H4 (cell line): ENCODE data around the gene WBP2NL. TPM values are rescaled to one million over a fixed set of nuclear protein-coding genes. Genes with fewer than 3 reads are reported as not detected.
A peak's percentile ranks its signal among the peaks of the same experiment; 100 is the strongest.

Source experiments
- DNase-seq: peaks from one replicate; pipeline ENCODE4 v3.0.0-alpha.2; 2015; ENCODE audit warnings: low spot score
- total RNA-seq: library from RNA; depleted of rRNA; stranded (reverse); fragments of >200 nt; shearing (Covaris generic); gene quantifications from 2 replicates; pipeline ENCODE4 v1.2.3, GENCODE V29; 2014

WBP2NL gene
- total RNA-seq, 1 experiment from 2014 or later, result not detected

DNA sequence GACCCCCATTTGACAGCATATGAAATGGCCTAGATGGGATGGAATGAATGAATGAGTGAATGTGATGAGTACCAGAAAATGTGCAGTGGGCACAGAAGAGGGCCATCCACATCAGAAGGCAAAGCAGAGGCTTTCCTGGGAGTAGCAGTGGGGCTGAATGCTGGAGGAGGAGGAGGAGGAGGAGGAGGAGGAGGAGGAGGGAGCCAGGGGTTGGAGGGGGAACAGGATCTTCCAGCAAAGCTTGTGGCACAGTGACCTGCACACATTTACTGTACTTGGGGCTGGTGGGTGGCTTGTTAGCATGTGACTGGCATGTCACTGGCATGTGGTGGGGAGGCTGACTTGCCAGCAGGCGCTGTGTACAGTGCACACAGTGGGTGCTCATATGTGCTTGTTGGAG, 19.9 kb upstream of the WBP2NL start:
- no peak for DNase-seq

DNA sequence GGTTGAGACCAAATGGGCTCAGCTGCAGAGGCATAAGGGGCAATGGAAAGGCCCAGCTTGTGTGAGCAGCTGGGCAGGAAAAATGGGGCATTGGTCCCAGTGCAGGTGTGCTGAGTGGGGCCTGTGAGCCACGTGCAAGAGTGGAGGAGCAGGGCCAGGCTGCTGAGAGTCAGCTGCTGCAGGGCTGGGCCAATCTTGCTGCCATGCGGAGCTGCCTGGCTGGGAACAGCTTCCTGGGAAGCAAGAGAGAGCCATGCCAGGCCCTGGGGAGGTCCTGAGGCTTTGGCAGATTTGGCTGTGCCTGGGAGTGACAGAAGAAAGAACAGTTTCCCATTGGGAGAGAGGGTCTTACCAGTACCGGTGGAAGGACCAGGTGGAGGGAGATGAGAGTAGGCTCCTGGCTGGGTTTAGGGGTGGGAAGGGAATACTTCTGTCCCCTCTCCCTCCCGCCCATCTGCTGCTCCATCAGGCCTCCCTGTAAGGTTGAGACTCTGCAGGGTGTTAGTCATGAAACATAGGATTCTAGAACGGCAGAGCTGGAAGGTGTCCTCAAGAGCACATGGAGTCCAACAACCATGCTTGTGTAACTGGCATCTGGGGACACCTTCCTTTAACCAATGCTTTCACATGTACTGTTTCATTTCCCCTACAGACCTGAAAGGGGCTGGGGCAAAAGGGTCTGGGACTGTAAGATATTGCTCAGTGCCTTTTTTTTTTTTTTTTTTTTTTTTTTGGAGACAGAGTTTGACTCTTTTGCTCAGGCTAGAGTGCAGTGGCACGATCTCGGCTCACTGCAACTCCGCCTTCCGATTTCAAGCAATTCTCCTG, 19.0 kb upstream of the WBP2NL start:
- no peak for DNase-seq

DNA sequence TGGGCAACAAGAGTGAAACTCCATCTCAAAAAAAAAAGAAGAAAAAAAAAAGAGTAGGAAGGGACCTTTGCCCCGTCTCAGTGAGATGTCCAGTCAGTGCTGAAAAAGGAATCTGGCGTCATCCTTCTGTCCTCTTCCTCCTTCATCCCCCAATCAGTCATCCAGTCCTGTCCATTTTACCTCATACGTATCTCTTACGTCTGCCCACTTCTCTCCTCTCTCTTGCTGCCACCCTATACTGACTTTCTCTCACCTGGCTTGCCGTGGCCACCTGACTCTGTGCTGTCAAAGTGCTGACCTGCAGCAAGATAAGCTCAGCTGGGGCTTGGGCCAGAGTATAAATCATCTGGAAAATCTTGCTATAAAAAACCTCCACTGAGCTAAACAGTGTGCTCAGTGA, 15.7 kb upstream of the WBP2NL start:
- DNase-seq, result no peak

DNA sequence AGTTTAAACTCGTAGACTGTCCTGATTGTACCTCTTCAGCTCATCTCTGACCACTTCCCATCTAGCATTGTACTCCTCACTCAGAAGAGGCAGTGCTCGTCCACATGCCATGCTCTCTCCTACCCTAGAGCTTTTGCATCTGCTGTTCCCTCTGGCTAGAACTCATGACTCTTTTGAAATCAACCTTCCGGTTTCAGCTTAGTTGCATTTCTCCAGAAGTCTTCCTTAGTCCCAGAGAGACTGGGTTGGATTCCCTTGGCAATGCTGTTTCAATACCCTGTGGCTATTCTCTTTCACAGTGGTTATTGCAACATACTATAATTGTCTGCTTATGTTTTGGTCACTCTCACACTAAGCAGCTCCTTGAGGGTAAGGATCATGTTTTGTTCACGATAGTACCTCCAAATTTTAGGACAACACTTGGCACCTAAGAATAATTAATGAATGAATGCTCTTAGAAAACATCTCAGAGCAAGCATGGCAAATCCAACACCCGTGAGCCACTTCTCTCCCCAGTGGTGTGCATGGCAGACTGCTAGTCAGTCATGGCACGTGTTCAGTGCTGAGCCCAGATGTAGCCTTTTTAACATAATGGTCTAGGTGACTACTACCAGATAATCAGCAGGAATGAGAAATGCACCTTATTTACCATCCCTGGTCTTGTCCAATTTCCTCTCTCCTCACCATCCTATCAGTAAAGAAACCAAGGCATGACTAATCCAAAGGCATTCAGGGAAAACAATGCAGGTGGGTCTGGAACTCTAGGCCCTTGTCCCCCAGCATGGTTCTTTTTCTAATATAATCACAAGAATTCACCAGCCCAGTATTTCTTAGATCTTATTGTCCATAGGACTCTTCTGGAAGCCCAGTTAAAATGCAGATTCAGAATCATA, 14.8 kb upstream of the WBP2NL start:
- DNase-seq, result peak; percentile 47

DNA sequence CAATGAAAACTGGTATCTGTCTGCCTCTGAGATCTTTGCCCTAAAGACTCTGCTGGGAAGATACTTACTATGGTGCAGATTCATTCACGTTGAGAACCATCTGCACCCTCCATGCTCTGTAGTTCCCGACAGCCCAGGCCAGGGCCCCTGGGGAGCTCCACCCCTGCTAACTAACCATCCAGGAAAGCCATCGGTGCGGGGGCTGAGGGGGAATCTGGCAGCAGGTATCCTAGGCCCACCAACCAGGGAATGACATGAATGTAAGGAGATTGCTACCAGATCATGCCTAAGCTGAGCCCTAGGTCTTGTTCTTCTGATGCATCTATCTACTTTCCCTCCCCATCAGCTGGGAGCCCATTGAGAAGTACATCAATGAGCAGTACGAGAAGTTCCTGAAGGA, 11.3 kb upstream of the WBP2NL start:
- no peak for DNase-seq

DNA sequence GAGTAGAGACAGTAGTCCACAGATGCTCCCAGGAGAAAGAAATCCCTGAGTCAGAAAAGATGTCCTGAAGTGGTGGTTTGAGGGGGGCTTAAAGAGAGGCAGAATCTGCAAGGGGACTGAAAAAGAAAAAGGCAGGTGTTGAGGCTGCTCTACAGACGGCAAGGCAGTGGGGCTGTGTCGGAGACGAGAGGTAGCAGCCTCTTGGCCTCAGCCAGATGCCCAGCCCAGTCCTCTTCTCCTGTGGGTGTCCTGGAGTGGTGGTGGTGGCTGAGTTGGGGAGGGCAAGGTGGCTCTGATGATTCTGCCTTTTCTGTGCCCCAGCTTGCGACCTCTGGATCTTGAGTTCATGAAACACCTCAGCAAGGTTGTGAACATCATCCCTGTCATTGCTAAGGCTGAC, 9.3 kb upstream of the WBP2NL start:
- no peak for DNase-seq

DNA sequence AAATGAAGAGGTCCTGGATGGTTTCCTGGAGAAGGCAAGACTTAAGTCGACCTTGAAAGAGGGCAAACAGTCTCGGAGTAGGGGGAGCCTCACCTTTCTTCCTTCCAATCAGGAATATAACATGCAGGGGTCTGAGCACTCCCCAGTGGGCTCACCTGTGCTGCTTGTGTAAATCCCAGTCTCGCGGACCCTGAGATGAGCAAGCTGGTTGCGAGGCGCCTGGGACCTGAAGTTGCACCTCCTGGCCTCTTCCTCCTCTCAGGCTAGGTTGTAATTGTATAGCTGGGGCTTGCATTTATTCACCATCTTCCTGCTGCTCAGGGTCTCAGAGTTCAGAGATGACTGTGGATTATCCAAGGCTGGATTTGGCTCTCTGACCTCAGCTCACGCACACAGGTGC, 7.5 kb upstream of the WBP2NL start:
- no peak for DNase-seq

DNA sequence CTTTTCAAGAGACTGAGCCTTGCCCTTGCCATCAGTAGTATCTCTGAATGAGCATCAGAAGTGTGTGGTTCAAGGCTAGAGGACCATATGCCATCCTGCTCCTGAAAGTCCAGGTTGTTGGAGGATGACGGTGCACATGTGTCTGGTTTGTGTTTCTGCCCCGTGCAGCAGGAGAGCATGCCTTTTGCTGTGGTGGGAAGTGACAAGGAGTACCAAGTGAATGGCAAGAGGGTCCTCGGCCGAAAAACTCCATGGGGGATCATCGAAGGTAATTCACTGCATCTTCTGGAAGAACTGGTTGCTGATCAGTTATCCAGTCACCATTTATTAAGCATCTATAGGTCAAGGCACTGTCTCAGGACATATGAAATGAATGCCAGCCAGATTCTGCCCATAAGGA, 6.1 kb upstream of the WBP2NL start:
- DNase-seq, result no peak

DNA sequence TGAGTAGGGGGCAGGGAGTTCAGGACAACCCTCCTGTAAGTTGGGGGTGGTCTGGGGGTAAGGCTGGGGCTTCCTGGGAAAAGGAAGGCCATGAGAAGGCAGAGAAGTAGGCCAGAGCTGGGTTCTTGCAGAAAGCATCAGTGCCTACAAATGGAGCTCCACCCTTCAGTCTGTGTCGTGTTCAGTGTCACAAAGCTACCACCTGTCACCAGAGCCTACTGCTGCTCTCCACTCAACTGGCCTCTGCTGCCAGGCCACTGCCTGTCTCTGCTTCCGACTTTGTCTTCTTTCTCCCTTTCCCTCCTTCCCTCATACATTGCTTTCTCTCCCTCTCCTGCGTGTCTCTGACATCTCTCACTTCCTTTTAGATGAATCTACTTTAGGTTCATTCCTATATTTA, 3.4 kb upstream of the WBP2NL start:
- DNase-seq, result no peak

DNA sequence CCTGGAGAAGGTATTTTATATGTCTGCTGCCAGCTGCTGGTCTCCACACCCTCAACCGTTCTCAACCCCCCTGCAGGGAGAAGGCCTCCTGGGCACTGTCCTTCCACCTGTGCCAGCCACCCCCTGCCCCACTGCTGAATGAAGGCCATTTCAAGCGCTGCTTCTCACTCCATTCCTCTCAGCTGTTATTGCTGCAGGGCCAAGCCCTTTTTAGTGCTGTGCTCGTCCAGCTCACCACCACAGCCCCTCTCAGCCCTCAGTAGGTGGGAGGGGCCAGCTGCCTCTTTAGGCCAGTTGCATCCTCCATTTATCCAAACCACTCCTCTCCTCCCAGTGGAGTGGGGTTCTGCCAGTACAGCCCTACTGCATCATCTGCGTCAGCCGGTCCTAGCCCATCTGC, 1.8 kb upstream of the WBP2NL start:
- no peak for DNase-seq

DNA sequence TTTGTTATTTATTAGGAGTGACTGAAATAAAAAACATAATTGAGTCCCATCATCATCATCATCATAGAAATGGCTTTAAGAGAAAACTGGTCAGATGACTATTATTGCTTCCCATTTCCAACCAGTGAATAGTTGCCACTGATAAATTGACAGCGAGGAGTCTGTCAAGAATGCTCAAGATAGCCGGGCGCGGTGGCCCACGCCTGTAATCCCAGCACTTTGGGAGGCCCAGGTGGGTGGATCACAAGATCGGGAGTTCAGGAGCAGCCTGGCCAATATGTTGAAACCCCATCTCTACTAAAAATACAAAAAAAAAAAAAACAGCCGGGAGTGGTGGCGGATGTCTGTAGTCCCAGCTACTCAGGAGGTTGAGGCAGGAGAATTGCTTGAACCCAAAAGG, 1.9 kb downstream of the WBP2NL start:
- no peak for DNase-seq

DNA sequence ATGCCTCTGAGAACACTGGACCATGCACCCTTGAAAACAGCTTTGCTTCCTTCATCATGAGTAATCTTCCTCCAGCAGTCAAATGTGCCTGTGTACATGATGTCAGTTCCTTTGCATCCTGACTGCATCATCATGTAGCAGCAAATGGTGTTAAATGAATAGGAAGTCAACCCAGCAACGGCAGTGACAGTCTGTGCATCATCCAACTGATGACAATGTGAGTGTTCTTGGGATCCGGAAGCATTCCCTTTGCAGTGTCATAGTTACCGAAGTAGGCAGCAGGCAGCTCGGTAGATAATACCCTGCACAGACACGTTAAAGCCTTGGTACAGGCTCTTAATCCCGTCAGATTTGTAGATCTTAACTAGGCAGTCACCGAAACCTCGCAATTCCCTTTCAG, 2.5 kb downstream of the WBP2NL start:
- no peak for DNase-seq

DNA sequence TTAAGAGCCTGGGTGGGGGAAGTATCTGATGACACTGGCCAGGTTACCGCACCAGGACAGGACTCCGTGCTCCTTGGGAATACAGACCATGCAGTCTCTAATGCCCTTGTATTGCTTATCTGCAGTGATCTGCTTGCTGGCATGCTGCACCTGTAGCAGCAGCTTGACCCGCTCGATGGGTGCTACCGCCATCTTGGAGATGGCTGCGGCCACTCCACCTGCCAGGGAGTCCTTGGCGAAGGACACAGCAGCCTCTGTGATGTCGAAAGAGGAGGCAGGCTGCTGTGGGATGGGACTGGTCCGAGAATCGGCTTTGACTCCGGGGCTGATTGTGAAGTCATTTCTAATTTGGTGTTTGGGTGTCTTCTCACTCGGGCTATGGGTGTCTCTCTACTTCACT, 3.1 kb downstream of the WBP2NL start:
- no peak for DNase-seq

DNA sequence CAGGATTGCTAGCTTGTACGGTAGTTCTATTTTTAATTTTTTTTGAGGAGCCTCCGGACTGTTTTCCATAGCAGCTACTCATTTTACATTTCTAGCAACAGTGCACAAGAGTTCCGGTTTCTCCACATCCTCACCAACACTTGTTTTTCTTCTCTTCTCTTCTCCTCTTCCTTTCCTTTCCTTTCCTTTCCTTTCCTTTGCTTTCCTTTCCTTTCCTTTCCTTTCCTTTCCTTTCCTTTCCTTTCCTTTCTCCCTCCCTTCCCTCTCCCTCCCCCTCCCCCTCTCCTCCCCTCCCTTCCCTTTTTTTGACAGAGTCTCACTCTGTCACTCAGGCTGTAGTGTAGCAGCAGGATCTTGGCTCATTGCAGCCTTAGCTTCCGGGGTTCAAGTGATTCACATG, 9.3 kb downstream of the WBP2NL start:
- no peak for DNase-seq

DNA sequence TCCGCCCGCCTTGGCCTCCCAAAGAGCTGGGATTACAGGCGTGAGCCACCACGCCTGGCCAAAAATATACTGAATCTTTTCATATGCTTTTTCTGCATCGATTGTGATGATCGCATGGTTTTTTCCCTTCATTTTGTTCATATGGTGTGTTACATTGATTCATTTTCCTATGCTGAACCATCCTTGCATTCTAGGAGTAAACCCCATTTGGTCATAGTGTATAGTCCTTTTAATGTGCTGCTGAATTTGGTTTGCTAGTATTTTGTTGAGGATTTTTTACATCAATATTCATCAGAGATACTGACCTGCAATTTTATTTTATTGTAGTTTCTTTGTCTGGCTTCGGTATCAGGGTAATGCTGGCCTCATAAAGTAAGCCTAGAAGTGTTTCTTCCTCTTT, 12.2 kb downstream of the WBP2NL start:
- DNase-seq, result no peak

DNA sequence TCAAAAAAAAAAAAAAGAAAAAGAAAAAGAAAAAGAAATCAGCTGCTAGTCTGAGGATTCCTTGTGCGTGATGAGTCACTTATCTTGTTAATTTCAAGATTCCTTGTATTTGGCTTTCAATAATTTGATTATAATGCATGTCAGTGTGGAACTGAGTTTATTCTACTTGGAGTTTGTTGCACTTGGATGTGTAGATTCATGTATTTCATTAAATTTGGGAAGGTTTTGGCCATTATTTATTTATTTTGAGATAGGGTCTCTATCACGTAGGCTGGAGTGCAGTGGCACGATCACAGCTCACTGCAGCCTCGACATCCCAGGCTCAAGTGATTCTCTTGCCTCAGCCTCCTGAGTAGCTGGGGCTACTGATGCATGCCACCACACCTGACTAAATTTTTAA, 14.8 kb downstream of the WBP2NL start:
- no peak for DNase-seq

DNA sequence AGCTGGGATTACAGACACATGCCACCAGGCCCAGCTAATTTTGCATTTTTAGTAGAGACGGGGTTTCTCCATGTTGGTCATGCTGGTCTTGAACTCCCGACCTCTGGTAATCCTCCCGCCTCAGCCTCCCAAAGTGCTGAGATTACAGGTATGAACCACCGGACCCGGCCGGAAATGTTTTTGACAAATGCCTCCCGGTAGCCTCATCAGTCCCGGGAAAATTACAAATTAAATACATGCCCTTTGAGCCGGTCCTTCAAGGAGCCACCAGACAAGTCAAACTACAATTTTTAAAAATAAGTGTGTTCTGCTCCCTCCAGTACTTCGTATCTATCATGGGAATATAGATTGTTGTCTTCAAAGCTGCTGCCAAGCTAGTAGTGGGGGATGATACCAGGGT, 17.5 kb downstream of the WBP2NL start:
- DNase-seq, result no peak

DNA sequence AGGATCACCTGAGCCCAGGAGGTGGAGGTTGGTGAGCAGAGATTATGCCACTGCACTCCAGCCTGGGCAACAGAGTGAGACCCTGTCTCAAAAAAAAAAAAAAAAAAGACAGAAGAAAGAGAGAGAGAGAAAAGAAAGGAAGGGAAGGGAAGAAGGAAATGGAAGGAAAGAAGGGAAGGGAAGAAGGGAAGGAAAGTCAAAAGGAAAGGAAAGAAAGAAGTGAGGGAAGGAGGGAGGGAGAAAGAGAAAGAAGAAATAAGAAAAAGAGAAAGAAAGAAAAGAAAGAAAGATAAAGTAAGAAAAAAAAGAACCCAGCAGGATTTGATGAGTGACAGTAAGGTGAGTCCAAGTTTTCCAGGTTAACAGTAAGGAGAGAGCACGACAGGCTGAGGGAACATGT, 19.6 kb downstream of the WBP2NL start:
- no peak for DNase-seq

DNA sequence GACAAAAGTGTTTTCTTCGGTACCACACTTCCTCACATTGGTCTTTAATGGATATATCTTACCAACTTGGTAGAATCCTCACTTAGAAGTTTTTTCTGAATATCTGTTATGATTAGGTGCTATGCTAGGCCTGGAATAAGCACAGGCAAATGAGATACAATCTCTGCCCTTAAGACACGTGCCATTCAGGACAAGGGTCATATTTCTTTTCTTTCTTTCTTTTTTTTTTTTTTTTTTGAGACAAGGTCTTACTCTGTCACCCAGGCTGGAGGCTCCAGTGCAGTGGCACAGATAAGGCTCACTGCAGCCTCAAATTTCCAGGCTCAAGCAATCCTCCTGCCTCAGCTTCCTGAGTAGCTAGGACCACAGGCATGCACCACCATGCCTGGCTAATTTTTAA, 23.0 kb downstream of the WBP2NL start:
- no peak for DNase-seq

DNA sequence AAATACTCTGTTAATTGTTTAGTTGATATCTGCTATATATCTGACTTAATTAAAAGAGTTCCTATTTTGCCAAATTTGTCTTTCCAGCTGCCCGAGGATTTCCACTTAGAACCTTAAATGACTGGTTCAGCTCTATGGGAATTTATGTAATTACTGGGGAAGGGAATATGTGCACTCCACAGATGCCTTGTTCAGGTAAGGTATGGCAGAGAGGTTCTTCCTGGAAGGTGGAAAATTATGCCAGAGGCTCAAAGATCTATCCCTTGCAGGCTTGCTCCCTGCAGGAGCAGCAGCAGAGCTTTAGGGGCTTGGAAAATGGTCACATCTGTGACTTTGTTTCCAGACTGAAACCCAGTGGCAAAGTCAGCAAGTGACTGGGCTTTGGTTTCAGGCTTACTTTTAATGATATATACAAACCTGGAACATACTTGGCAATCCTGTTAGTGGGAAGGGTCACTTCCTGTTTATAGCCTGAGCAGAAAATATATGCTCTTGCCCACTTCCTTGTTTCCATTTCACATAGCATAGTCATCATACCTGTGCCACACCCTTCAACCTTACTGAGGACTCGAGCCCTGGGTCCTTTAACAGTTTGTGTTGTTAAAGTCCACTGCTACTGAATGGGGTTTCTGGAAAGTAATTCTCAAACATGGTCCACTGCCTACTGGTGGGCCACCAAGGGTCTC, 23.7 kb downstream of the WBP2NL start:
- DNase-seq, result peak; percentile 39

DNA sequence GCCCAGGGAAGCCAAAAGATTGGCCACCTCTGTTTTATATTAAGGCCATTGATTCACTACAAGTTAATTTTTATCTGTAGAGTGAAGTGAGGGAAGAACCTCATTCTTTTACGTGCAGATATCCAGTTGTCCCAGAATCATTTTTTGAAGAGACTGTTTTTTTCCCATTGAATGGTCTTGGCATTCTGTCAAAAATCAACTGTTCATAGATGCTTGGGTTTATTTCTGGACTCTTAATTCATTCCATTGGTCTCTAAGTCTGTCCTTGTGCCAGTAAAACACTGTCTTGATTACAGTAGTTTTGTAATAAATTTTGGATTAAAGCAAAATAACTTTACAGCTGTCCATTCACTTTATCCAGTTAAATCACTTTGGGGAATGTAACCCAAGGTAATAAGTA, 26.8 kb downstream of the WBP2NL start:
- no peak for DNase-seq

DNA sequence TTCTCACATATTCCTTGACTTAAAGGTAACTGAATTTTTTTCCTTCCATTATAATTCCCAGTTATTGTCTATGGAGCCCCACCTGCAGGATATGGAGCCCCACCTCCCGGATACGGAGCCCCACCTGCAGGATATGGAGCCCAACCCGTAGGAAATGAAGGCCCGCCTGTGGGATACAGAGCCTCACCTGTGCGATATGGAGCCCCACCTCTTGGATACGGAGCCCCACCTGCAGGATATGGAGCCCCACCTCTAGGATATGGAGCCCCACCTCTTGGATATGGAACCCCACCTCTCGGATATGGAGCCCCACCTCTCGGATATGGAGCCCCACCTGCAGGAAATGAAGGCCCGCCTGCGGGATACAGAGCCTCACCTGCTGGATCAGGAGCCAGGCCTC, 28.1 kb downstream of the WBP2NL start:
- DNase-seq, result no peak
